ENCODE results near the gene ZNF141.

ZNF141 gene

DNA sequence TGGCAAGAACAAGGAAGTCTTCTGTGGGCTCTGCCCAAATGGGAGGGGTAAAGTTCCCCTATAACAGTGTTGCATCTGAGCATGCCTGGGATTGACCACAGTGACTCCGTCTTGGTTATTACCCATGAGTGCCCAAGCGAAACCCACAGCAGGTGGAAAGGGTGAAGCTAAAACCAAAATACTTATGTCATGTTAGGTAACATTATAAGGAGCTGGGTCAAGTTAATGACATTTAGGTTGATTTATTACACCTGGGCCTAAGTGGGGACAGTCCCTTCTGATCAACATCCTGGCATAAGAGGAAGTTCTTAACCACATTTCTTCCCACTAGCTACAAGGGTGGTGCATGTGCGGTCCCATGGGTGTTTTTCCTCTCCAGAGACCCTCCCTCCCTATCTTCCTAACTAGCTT is 31.1 kb upstream of the ZNF141 start:
- H3K4me3 ChIP-seq (ENCODE audit: low read depth, low read length), result no peak overlapping the region
- DNase-seq, result no peak
- TF ChIP-seq CTCF (IDR thresholded peaks at IDR 0.05; ENCODE audit: low read depth, low read length, missing control alignments), result no peak
- H3K27me3 ChIP-seq (replicated peaks), result no peaks in the 10 kb centered on the region
- no peak overlapping the region for H3K27ac ChIP-seq
- in situ Hi-C loops (cut with HindIII; ENCODE audit: low pct_ligation_motif_present, low sequenced_read_pairs), result no loop called here
- no peaks in the 10 kb centered on the region for H3K36me3 ChIP-seq (replicated peaks)

DNA sequence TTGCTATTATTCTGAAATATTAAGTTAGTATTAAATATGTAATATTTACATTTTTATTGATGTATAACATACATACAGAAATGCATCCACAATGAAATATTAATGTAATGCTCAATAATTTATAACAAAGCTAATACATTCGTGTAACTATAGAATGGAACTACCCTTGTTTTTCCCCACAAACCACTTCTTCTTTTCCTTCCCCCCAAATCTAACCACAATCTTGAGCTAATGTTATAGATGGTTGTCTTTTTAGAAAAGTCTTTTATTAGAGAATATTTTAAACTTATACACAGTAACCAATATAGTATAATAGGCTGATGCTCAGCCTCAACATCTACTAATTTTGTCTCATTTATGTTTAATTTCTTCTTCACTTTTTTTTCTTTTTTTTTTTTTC is 27.8 kb upstream of the ZNF141 start:
- no peak for TF ChIP-seq CTCF (IDR thresholded peaks at IDR 0.05; ENCODE audit: low read depth, low read length, missing control alignments)
- Histone ChIP-seq H3K27me3 (replicated peaks) (no peaks in the 10 kb centered on the region), H3K36me3 (replicated peaks) (no peaks in the 10 kb centered on the region), H3K4me3 (ENCODE audit: low read depth, low read length) (no peak overlapping the region), H3K27ac (no peak overlapping the region)
- DNase-seq, result no peak
- in situ Hi-C loops (cut with HindIII; ENCODE audit: low pct_ligation_motif_present, low sequenced_read_pairs), result no loop called here

DNA sequence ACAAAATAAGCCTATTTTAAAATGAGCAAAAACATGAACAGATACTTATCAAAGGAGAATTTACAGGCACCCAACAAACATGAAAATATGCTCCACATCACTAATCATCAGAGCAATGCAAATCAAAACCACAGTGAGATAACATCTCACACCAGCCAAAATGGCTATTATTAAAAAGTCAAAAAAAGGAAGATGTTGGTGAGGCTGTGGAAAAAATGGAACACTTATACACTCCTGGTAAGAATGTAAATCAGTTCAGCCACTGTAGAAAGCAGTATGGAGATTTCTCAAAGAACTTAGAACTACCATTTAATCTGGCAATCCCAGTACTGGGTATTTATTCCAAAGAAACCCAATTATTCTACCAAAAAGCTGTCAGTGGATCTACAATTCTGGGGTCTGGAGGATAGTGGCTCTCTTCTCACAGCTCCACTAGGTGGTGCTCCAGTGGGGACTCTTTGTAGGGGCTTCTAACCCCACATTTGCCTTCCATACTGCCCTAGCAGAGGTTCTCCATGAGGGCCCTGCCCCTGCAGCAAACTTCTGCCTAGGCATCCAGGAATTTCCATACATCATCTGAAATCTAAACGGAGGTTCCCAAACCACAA is 23.2 kb upstream of the ZNF141 start:
- no peak for TF ChIP-seq CTCF (IDR thresholded peaks at IDR 0.05; ENCODE audit: low read depth, low read length, missing control alignments)
- Histone ChIP-seq H3K27ac (no peak overlapping the region), H3K27me3 (replicated peaks) (no peaks in the 10 kb centered on the region), H3K4me3 (ENCODE audit: low read depth, low read length) (no peak overlapping the region), H3K36me3 (replicated peaks) (no peaks in the 10 kb centered on the region)
- in situ Hi-C loops (cut with HindIII; ENCODE audit: low pct_ligation_motif_present, low sequenced_read_pairs), result no loop called here
- DNase-seq, result no peak

DNA sequence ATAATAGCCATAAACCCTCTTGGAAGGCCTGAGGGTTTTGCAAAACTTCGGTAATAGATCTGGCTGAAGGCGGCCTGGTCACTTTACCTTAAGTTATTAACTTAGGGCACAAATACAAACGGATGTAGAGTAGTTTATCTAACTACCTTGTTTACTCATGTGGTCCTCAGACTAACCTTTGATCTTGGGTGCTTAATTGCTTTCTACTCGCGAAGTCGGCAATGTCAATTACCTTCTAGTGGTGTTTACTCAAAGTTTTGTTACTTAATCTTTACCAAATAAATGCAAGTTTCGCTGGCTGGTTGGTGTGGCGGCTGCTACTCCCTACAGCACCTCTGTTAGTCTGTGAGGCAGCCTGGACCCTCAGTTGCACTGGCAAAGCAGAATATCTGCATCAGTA is 8.9 kb upstream of the ZNF141 start:
- Histone ChIP-seq H3K4me3 (ENCODE audit: low read depth, low read length) (no peak overlapping the region), H3K36me3 (replicated peaks) (no peaks in the 10 kb centered on the region), H3K27me3 (replicated peaks) (no peaks in the 10 kb centered on the region), H3K27ac (no peak overlapping the region)
- no peak for TF ChIP-seq CTCF (IDR thresholded peaks at IDR 0.05; ENCODE audit: low read depth, low read length, missing control alignments)
- DNase-seq, result no peak
- in situ Hi-C loops (cut with HindIII; ENCODE audit: low pct_ligation_motif_present, low sequenced_read_pairs), result no loop called here

- DNase-seq, result no peak
- in situ Hi-C loops (cut with HindIII; ENCODE audit: low pct_ligation_motif_present, low sequenced_read_pairs), result no loop called here
- Histone ChIP-seq H3K4me3 (ENCODE audit: low read depth, low read length) (no peak overlapping the region), H3K27ac (no peak overlapping the region), H3K36me3 (replicated peaks) (no peaks in the 10 kb centered on the region), H3K27me3 (replicated peaks) (no peaks in the 10 kb centered on the region)
- no peak for TF ChIP-seq CTCF (IDR thresholded peaks at IDR 0.05; ENCODE audit: low read depth, low read length, missing control alignments)
These were observed 2.1 kb upstream of the ZNF141 start for GRCh38 chr4:335515-335914.
